GM21786 (cell line): ENCODE data around the gene TMBIM6.

Experiments used
- ATAC-seq: cut with Tn5 transposase; IDR thresholded peaks from one replicate; pipeline ENCODE4 v1.9.1; 2021; ENCODE audit not compliant: unreplicated experiment

TMBIM6 gene

DNA sequence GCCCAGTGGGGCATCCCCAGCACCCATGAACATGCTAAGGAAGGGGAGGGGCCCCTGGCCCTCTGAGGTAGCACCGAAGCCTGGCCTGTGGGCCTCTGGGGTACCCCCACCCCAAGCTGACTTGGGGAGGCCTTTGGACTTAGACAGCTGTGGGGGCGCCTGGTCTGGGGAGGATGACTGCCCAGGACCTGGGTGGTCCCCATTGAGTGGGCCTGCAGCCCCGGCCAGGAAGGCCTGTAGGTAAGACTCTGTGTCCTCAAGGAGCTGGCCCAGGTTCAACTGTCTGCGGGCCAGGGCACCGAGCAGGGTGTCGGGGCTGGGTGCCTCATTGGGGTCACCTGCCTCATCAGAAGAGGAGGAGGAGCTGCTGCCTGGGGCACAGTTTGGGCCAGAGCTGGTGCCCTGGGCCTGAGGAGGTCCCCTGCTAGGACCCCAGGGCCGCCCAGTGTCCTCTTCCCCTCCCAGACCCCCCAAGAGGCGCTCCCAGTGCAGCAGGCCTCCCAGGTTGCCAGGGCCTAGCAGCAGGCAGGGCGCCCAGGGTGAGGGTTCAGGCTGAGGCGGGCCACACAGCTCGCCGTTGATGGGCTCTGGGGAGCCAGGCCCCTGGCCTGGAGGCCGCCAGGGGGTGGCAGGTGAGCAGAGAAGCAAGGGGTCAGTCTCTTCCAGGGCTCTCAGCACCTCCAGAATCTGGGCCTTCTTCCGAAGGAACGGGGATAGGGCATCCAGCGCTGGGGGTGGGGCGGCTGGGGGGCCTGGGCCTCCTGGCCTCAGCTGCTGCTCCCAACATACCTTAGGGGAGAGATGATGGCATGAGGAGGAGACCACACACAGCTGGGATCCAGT lies 55.5 kb downstream of the TMBIM6 start:
- no peak for ATAC-seq

DNA sequence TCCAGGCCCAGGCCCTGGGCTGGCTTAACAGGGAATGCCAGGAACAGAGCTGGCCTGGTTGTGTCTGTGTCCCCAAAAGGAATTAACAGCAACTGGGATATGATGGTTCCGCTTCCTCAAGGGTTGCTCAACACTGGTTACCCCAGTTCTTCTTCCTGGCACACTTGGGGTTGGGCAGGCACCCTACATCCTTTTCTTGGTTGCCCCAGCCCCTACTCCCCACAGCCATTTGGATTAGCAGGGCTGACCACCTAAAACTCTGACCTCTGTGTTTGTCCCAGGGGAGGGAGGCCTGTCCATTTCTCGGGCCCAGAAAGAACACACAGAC lies 56.1 kb downstream of the TMBIM6 start:
- no peak for ATAC-seq

GRCh38 chr12:49798248-49798647 lies 56.9 kb downstream of the TMBIM6 start:
- no peak for ATAC-seq

GRCh38 chr12:49798934-49799333 lies 57.6 kb downstream of the TMBIM6 start:
- no peak for ATAC-seq

DNA sequence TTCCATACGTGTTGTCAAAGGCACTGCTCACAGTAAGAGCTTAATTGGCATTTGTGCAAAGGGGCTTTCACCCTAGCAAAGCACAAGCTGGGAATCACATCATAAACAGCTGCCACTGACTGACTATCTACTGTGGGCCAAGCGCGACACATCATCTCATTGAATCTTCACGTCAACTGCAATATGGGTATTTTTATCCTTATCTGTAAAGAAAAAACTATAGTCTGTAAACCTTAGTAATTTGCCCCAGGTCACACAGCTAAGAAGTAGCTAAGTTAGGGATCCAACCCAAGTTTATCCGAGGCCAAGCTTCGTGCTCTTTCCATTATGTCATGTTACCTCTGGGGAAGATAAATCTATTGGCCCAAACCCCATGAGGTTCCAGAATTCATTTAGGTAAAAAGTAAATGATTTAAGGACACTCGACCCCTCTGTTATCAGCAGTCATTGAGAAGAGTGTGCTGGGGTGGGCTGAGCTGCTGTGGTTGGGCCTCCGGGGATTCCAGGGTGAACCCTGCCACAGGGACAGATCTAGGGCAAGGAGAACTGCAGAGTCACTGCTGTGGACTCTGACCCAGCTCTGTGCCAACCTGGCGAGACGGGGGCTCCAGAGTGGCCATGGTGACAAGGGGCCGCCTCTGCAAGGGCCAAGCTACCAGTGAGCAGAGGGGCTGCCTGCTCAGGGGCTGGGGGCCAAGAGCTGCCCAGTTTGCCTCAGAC lies 59.2 kb downstream of the TMBIM6 start:
- ATAC-seq: no peak

GRCh38 chr12:49801141-49802063 lies 60.0 kb downstream of the TMBIM6 start:
- no peak for ATAC-seq

DNA sequence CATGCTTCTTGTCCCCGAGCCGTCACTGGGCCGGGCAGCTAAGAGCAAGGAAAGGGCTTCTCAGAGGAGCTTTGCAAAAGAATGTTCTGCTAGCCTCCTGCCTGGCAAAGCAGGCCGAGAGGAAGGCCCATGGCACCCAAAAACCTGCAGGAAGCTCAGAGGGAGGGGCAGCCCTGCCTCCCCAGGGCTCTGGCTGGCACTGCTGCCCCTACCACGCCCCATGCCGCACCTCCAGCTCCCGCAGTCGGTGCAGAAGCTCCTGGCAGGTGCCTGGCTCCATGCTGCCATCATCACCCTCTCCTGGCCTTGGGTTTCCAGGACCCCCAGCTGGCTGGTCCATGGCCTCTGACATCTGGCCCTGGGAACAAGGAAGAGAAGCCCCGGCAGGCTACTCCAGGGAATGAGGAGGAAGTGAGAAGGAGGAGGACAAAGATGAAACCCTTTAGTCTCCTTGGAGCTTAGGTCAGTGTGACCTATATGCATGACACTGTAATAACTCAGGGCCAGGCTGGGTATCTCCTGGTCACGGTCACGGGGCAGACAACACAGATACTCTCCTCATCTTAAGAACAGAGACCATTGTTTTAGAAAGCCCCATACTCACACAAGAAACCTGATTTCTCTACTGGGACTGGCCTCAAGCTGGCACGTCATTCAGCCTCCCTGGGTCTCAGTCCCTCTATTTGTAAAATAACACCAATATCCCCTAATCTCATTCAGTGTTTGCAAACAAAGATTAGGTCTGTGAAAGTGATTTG lies 62.5 kb downstream of the TMBIM6 start:
- ATAC-seq: no peak

DNA sequence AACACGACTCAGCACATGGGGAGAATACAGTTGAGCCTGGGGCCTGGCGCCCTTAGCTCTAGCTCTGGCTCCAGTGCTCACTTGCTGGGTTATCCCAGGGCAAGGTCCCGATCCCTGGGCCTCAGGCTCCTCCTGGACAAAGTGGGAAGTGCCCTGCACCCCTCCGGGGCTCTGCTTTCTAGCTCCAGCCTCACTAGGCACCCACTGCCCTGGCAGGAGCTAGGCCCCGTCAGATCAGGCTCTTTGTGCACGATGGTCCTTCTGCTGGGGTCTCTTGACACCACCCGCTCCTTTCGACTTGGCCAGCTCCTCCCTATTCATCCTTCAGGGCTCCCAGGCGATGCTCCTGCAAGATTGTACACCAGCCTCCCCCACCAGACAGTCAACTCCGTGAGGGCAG lies 63.5 kb downstream of the TMBIM6 start:
- no peak for ATAC-seq

DNA sequence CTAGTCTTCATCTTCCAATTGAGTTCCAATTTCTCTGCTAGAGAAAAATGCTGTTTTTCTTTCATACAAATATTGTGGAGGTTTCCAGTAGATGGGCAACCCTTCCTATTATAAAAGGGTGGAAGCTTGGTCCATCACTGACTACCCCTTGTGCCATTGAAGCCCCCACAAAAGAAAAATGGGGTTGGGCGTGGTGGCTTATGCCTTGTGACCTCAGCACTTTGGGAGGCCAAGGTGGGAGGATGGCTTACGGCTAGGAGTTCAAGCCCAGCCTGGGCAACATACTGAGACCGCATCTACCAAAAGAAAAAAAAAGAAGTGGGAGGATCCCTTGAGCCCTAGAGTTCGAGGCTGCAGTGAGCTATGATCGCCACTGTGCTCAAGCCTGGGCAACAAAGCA lies 64.1 kb downstream of the TMBIM6 start:
- ATAC-seq: no peak

- no peak for ATAC-seq
These were observed 65.0 kb downstream of the TMBIM6 start for GRCh38 chr12:49806321-49806813.

GRCh38 chr12:49806877-49807276 lies 65.5 kb downstream of the TMBIM6 start:
- no peak for ATAC-seq

DNA sequence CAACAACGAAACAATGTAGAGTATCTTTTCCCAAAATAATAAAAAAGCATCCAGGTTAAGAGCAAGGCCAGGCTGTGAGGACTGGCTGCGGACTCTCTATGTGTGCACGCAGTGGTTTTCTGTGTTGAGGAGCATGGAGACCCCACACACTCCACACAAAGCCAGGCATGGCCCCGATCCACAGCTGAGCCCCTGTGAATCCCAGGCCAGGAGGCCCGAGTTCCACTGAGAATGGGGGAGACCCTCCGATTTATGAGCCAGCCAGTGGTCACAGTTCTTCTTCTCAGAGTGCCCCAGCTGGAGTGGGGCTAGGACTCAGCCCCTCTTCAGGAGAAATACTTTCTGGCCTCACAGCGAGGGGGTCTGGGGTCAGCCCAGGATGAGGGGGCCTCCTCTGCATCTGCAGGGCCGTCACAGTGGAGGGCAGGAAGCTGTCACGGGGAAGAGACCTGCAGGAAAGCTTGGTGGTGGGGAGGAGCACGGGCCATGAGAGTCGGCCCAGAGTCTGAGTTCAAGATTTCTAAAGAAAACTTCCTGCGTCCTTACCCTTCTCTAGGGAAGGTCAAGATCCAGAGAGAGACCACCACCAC lies 66.7 kb downstream of the TMBIM6 start:
- no peak for ATAC-seq

- no peak for ATAC-seq
These were observed 67.5 kb downstream of the TMBIM6 start for GRCh38 chr12:49808686-49809380.

DNA sequence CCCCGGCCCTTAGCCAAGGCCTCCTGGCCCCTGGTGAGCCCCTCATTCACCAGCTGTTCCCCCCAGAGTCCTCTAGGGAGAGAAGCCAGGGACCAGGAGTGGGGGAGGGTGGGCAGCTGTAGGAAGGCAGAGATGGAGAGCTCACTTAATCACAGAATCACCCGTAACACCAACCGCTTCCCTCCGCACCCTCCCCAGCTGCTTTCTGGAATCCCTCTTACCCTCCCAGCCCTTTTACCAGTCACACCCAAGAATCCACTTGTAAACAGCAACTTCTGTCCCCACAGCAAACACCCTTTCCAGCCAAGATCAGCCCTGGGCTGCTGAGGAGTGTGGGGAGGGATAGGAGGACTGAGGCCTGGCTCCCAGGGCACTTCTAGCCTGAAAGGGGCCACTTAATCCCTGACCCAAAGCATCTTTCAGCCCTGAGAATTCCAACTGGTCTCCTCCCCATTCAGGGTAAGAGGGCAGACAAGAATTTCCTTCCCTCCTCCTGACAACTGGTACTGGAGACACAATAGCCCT lies 68.1 kb downstream of the TMBIM6 start:
- no peak for ATAC-seq

GRCh38 chr12:49809906-49810389 lies 68.6 kb downstream of the TMBIM6 start:
- ATAC-seq: no peak

- no peak for ATAC-seq
These were observed 69.8 kb downstream of the TMBIM6 start for GRCh38 chr12:49811136-49811535.

DNA sequence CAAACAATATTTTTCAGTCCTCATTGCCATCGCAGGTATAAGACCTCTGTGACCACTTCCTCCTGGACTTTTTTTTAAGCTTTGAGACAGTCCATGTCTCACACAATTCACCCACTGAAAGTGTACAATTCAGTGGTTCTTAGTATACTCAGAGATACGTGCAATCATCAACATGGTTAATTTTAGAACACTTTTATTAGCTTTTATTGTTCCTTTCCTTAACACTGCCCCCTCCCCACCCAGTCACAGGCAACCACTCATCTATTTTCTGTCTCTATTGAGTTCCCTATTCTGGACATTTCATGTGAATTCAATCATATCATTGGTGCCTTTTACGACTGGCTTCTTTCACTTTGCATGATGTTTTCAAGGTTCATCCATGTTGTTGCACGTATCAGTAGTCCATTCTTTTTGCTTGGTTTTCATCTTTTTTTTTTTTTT lies 70.6 kb downstream of the TMBIM6 start:
- ATAC-seq: no peak

- ATAC-seq: no peak
These were observed 71.8 kb downstream of the TMBIM6 start for GRCh38 chr12:49813131-49813530.
